ENCODE data around the gene HLCS. TPM values are rescaled to one million over a fixed set of nuclear protein-coding genes. Genes with fewer than 3 reads are reported as not detected.

HLCS gene
- total RNA-seq, 1 donor from 2014 or later = 21.9 TPM

GRCh38 chr21:36902331-36902730, 64.1 kb downstream of the HLCS start:
- H3K9me3 Mint-ChIP-seq = no peaks in the 10 kb centered on the region
- no peak overlapping the region for H3K27ac Mint-ChIP-seq (ENCODE audit: unreplicated experiment)
- H3K4me1 Mint-ChIP-seq = no peaks in the 10 kb centered on the region
- no peak overlapping the region for H3K4me3 Mint-ChIP-seq
- no peak for DNase-seq (ENCODE audit: low read depth, low spot score)
- H3K36me3 Mint-ChIP-seq (ENCODE audit: low read depth) = peaks cover 2% of the 10 kb centered on the region
- no peaks in the 10 kb centered on the region for H3K27me3 Mint-ChIP-seq (ENCODE audit: low read depth)
- no peak for TF ChIP-seq CTCF (conservative IDR thresholded peaks at IDR 0.05)

- Mint-ChIP-seq H3K4me1 (no peaks in the 10 kb centered on the region), H3K27ac (ENCODE audit: unreplicated experiment) (peak overlapping the region; percentile 13), H3K9me3 (no peaks in the 10 kb centered on the region), H3K27me3 (ENCODE audit: low read depth) (no peaks in the 10 kb centered on the region), H3K4me3 (no peak overlapping the region), H3K36me3 (ENCODE audit: low read depth) (peaks cover 4% of the 10 kb centered on the region)
- DNase-seq (ENCODE audit: low read depth, low spot score) = no peak
- no peak for TF ChIP-seq CTCF (conservative IDR thresholded peaks at IDR 0.05)
Measured at GRCh38 chr21:36901575-36901974, 64.9 kb downstream of the HLCS start.

GRCh38 chr21:36893581-36893980, 72.9 kb downstream of the HLCS start:
- TF ChIP-seq CTCF (conservative IDR thresholded peaks at IDR 0.05) = no peak
- DNase-seq (ENCODE audit: low read depth, low spot score) = no peak
- H3K27me3 Mint-ChIP-seq (ENCODE audit: low read depth) = peaks cover 3% of the 10 kb centered on the region

GRCh38 chr21:36892201-36892600, 74.3 kb downstream of the HLCS start:
- H3K4me3 Mint-ChIP-seq = no peak overlapping the region
- H3K36me3 Mint-ChIP-seq (ENCODE audit: low read depth) = peaks cover 25% of the 10 kb centered on the region
- DNase-seq (ENCODE audit: low read depth, low spot score) = no peak
- no peak for TF ChIP-seq CTCF (conservative IDR thresholded peaks at IDR 0.05)
- no peak overlapping the region for H3K27ac Mint-ChIP-seq (ENCODE audit: unreplicated experiment)
- H3K9me3 Mint-ChIP-seq = no peaks in the 10 kb centered on the region
- H3K27me3 Mint-ChIP-seq (ENCODE audit: low read depth) = peaks cover 3% of the 10 kb centered on the region
- peaks cover 10% of the 10 kb centered on the region for H3K4me1 Mint-ChIP-seq

More at GRCh38 chr21:36893581-36893980, 72.9 kb downstream of the HLCS start:
- Mint-ChIP-seq H3K27ac (ENCODE audit: unreplicated experiment) (no peak overlapping the region), H3K4me1 (peaks cover under 1% of the 10 kb centered on the region), H3K9me3 (no peaks in the 10 kb centered on the region), H3K36me3 (ENCODE audit: low read depth) (peaks cover 25% of the 10 kb centered on the region), H3K4me3 (no peak overlapping the region)

GRCh38 chr21:36891692-36892091, 74.8 kb downstream of the HLCS start:
- Mint-ChIP-seq H3K36me3 (ENCODE audit: low read depth) (peaks cover 27% of the 10 kb centered on the region), H3K27me3 (ENCODE audit: low read depth) (peaks cover 3% of the 10 kb centered on the region), H3K4me1 (peaks cover 10% of the 10 kb centered on the region), H3K4me3 (no peak overlapping the region), H3K27ac (ENCODE audit: unreplicated experiment) (no peak overlapping the region), H3K9me3 (no peaks in the 10 kb centered on the region)
- no peak for DNase-seq (ENCODE audit: low read depth, low spot score)
- no peak for TF ChIP-seq CTCF (conservative IDR thresholded peaks at IDR 0.05)

- H3K9me3 Mint-ChIP-seq = no peaks in the 10 kb centered on the region
- no peak overlapping the region for H3K27ac Mint-ChIP-seq (ENCODE audit: unreplicated experiment)
- no peak for TF ChIP-seq CTCF (conservative IDR thresholded peaks at IDR 0.05)
- DNase-seq (ENCODE audit: low read depth, low spot score) = no peak
- no peak overlapping the region for H3K4me3 Mint-ChIP-seq
- H3K36me3 Mint-ChIP-seq (ENCODE audit: low read depth) = peaks cover 22% of the 10 kb centered on the region
- peaks cover 10% of the 10 kb centered on the region for H3K4me1 Mint-ChIP-seq
- H3K27me3 Mint-ChIP-seq (ENCODE audit: low read depth) = peaks cover 3% of the 10 kb centered on the region
Measured at GRCh38 chr21:36891121-36891520, 75.3 kb downstream of the HLCS start.
